HepG2 (cell line): ENCODE data around the gene RASGRP1. TPM values are rescaled to one million over a fixed set of nuclear protein-coding genes. Genes with fewer than 3 reads are reported as not detected.

Experiments used
- ATAC-seq: fragments of 200-7000 bp; cut with Tn5 transposase; 3 replicates; pipeline ENCODE4 v1.9.1; 2020; ENCODE audit warnings: mild to moderate bottlenecking, moderate library complexity
- BruUV-seq: library from RNA; stranded (reverse); fragments of 400-500 nt; replicated peaks from 2 replicates; lab custom pipeline; 2021; lab: Mats Ljungman, UMichigan
- CTCF ChIA-PET: fragments of 300-600 bp; formaldehyde crosslinking; extraction: SDS; loops from one replicate; lab custom pipeline; 2021; ENCODE audit warnings: low total read pairs, inconsistent platforms, low intra/inter-chr PET ratio; lab: Yijun Ruan, JAX
- POLR2A ChIA-PET: fragments of 350-600 bp; sonication (Branson Sonifier 250); formaldehyde crosslinking; loops from one replicate; lab custom pipeline; 2020; ENCODE audit warnings: antibody characterized with exemption, inconsistent platforms; lab: Yijun Ruan, JAX
- DNase-seq: peaks from one replicate; pipeline ENCODE4 v3.0.0-alpha.2; 2015; ENCODE audit warnings: low spot score
- FAIRE-seq: peaks from 3 replicates; lab custom pipeline; 2011; peaks lifted over from hg19 to GRCh38; lab: Jason Lieb, UNC
- H2AFZ ChIP-seq: one replicate; pipeline ENCODE4 v1.6.1; 2011; ENCODE audit warnings: low read length, inconsistent platforms
- H3K27ac ChIP-seq: fragments of 300-600 bp; 3 replicates; pipeline ENCODE4 v1.8.0; 2011; ENCODE audit warnings: mixed run types, mild to moderate bottlenecking, mixed read lengths, low read length, inconsistent platforms; ENCODE audit not compliant: insufficient read depth; ENCODE audit errors: extremely low read length
- H3K27me3 ChIP-seq, 2 experiments: fragments of 200-600 bp in 1 of 2; 2 replicates in 1 of 2; 3 replicates in 1 of 2; pipeline versions ENCODE4 v1.6.0 to v1.8.0; 2011; ENCODE audit warnings: low read length in 2 of 2, mild to moderate bottlenecking in 2 of 2, moderate library complexity in 2 of 2, inconsistent platforms in 1 of 2; ENCODE audit not compliant: insufficient read depth in 2 of 2, control insufficient read depth in 1 of 2
- H3K36me3 ChIP-seq, 2 experiments: fragments of 200-600 bp in 1 of 2; replicated peaks in 1 of 2; 2 replicates in 1 of 2; 3 replicates in 1 of 2; pipeline versions ENCODE4 v1.5.1 to v1.8.0; 2011; ENCODE audit warnings: low read length in 2 of 2, inconsistent platforms in 1 of 2; ENCODE audit not compliant: insufficient read depth in 2 of 2, control insufficient read depth in 1 of 2
- H3K4me1 ChIP-seq: 2 replicates; pipeline ENCODE4 v1.5.1; 2012; ENCODE audit warnings: low read length, inconsistent platforms; ENCODE audit not compliant: insufficient read depth
- H3K4me2 ChIP-seq: 2 replicates; pipeline ENCODE4 v1.6.0; 2011; ENCODE audit warnings: low read depth, low read length, inconsistent platforms
- H3K4me3 ChIP-seq, 3 experiments: fragments of 200-600 bp in 1 of 3; sonication (generic), shearing (Covaris generic) in 1 of 3; replicated peaks in 1 of 3; 2 replicates each; pipeline ENCODE4 v1.5.1; 2011 to 2016; ENCODE audit warnings: low read length in 3 of 3, inconsistent platforms in 2 of 3, low read depth in 2 of 3, mild to moderate bottlenecking in 2 of 3, control low read depth in 1 of 3, mixed read lengths in 1 of 3; ENCODE audit not compliant: insufficient read depth in 1 of 3
- H3K79me2 ChIP-seq: one replicate; pipeline ENCODE4 v1.6.1; 2011; ENCODE audit warnings: low read length, inconsistent platforms; ENCODE audit not compliant: insufficient read depth
- H3K9ac ChIP-seq: 2 replicates; pipeline ENCODE4 v1.6.0; 2011; ENCODE audit warnings: mild to moderate bottlenecking, low read depth, low read length, inconsistent platforms; ENCODE audit not compliant: insufficient read depth
- H3K9me3 ChIP-seq: 2 replicates; pipeline ENCODE4 v1.5.1; 2012; ENCODE audit warnings: mild to moderate bottlenecking, low read length
- H4K20me1 ChIP-seq: 2 replicates; pipeline ENCODE4 v1.6.0; 2011; ENCODE audit warnings: inconsistent platforms, mild to moderate bottlenecking, low read length, moderate library complexity; ENCODE audit not compliant: insufficient read depth
- CC2D1A ChIP-seq: sonication (generic); formaldehyde crosslinking; IDR thresholded peaks from 2 replicates; pipeline ENCODE4 v1.8.1; 2023; ENCODE audit warnings: mild to moderate bottlenecking, missing genetic modification reagents
- CEBPB ChIP-seq: IDR thresholded peaks from 2 replicates; pipeline ENCODE4 v1.6.1; 2011; ENCODE audit warnings: low read depth, low read length, improper control_type of control experiment, borderline replicate concordance
- DMAP1 ChIP-seq: IDR thresholded peaks from 2 replicates; pipeline ENCODE4 v1.6.1; 2016
- EZH2 ChIP-seq: conservative IDR thresholded peaks from 2 replicates; pipeline ENCODE4 v1.6.1; 2012; ENCODE audit warnings: mild to moderate bottlenecking, low read depth, low read length, moderate library complexity
- ISL2 ChIP-seq: sonication (generic); formaldehyde crosslinking; IDR thresholded peaks from 2 replicates; pipeline ENCODE4 v1.5.0; 2020; ENCODE audit warnings: missing genetic modification reagents
- MIXL1 ChIP-seq: IDR thresholded peaks from 2 replicates; pipeline ENCODE4 v1.6.1; 2016
- MZF1 ChIP-seq: sonication (generic); formaldehyde crosslinking; IDR thresholded peaks from 2 replicates; pipeline ENCODE4 v1.8.1; 2023; ENCODE audit warnings: mild to moderate bottlenecking, missing genetic modification reagents, borderline replicate concordance
- POLR2A ChIP-seq, 2 experiments: IDR thresholded peaks; 2 replicates each; pipeline ENCODE4 v1.6.1; 2011; ENCODE audit warnings: low read depth in 2 of 2, low read length in 2 of 2, mild to moderate bottlenecking in 1 of 2, moderate library complexity in 1 of 2; ENCODE audit not compliant: insufficient read depth in 1 of 2
- REL ChIP-seq: sonication (generic); formaldehyde crosslinking; conservative IDR thresholded peaks from 2 replicates; pipeline ENCODE4 v1.8.0; 2022; ENCODE audit warnings: mild to moderate bottlenecking, missing genetic modification reagents, moderate library complexity
- RNF2 ChIP-seq: fragments of 450-650 bp; conservative IDR thresholded peaks from 2 replicates; pipeline ENCODE4 v1.6.1; 2016; ENCODE audit warnings: low read depth
- SALL1 ChIP-seq: sonication (generic); formaldehyde crosslinking; IDR thresholded peaks from 2 replicates; pipeline ENCODE4 v1.8.0; 2022; ENCODE audit warnings: mild to moderate bottlenecking, missing genetic modification reagents
- ZNF34 ChIP-seq: sonication (generic); formaldehyde crosslinking; IDR thresholded peaks from 2 replicates; pipeline ENCODE4 v1.4.0; 2020; ENCODE audit warnings: mild to moderate bottlenecking, missing genetic modification reagents, borderline replicate concordance
- ZNF446 ChIP-seq: sonication (generic); formaldehyde crosslinking; IDR thresholded peaks from 2 replicates; pipeline ENCODE4 v1.5.0; 2020; ENCODE audit warnings: mild to moderate bottlenecking, missing genetic modification reagents
- ZNF563 ChIP-seq: sonication (generic); formaldehyde crosslinking; IDR thresholded peaks from 2 replicates; pipeline ENCODE4 v1.8.0; 2022; ENCODE audit warnings: mild to moderate bottlenecking, moderate library complexity, missing genetic modification reagents
- ZNF577 ChIP-seq: sonication (generic); formaldehyde crosslinking; IDR thresholded peaks from 2 replicates; pipeline ENCODE4 v1.4.0; 2020; ENCODE audit warnings: mild to moderate bottlenecking, low read depth, missing genetic modification reagents, borderline replicate concordance
- ZNF777 ChIP-seq: sonication (generic); formaldehyde crosslinking; IDR thresholded peaks from 2 replicates; pipeline ENCODE4 v1.4.0; 2020; ENCODE audit warnings: missing genetic modification reagents
- ZNF784 ChIP-seq: sonication (generic); formaldehyde crosslinking; IDR thresholded peaks from 2 replicates; pipeline ENCODE4 v1.5.1; 2020; ENCODE audit warnings: missing genetic modification reagents, mild to moderate bottlenecking, borderline replicate concordance
- ZNF788 ChIP-seq: sonication (generic); formaldehyde crosslinking; IDR thresholded peaks from 2 replicates; pipeline ENCODE4 v1.5.0; 2020; ENCODE audit warnings: mild to moderate bottlenecking, missing genetic modification reagents, borderline replicate concordance
- ZNF839 ChIP-seq: sonication (generic); formaldehyde crosslinking; IDR thresholded peaks from 2 replicates; pipeline ENCODE4 v1.4.0; 2020; ENCODE audit warnings: missing genetic modification reagents, mild to moderate bottlenecking, borderline replicate concordance
- ZSCAN25 ChIP-seq: sonication (generic); formaldehyde crosslinking; IDR thresholded peaks from 2 replicates; pipeline ENCODE4 v1.8.0; 2022; ENCODE audit warnings: mild to moderate bottlenecking, missing genetic modification reagents
- WGBS: methylation state at CpG from one replicate; pipeline ENCODE4 v1.1.6; 2017; ENCODE audit warnings: low lambda C conversion rate; 5-methylcytosine and 5-hydroxymethylcytosine counted together
- in situ Hi-C: cut with HindIII; loops from 2 replicates; pipeline ENCODE4 v1.10.0; 2017; ENCODE audit warnings: low pct_unique_long_range_greater_than_20kb; ENCODE audit not compliant: extremely low pct_ligation_motif_present
- intact Hi-C: fragments of 100-400 bp; cut with micrococcal nuclease; formaldehyde crosslinking; loops from one replicate; pipeline ENCODE4 v1.10.0; 2022; ENCODE audit not compliant: unreplicated experiment
- polyA plus RNA-seq, 8 experiments: library from polyadenylated mRNA; depleted of rRNA in 3 of 8; stranded (reverse) in 7 of 8; unstranded in 1 of 8; fragments of >200 nt; fragmentation: Illumina TruSeq in 4 of 8; extraction: Trizol in 4 of 8; gene quantifications; 2 replicates each; pipeline versions ENCODE4 v1.2.1 to v1.2.3, GENCODE V29; 2011 to 2016; ENCODE audit warnings: low read depth in 4 of 8, missing spikeins in 1 of 8, mixed read lengths in 1 of 8; ENCODE audit not compliant: insufficient read depth in 1 of 8
- total RNA-seq, 5 experiments: library from RNA; depleted of rRNA; stranded (reverse); fragments of >200 nt; fragmentation: Illumina TruSeq; extraction: Trizol; gene quantifications; 2 replicates each; pipeline ENCODE4 v1.2.3, GENCODE V29; 2016; ENCODE audit warnings: low read depth in 1 of 5

The RASGRP1 gene
- total and polyA plus RNA-seq, 2 of the 13 experiments (the other 11 are each of a cell fraction or from before 2014, with no cell fraction given), result 0.07 TPM; not detected in 1

DNA sequence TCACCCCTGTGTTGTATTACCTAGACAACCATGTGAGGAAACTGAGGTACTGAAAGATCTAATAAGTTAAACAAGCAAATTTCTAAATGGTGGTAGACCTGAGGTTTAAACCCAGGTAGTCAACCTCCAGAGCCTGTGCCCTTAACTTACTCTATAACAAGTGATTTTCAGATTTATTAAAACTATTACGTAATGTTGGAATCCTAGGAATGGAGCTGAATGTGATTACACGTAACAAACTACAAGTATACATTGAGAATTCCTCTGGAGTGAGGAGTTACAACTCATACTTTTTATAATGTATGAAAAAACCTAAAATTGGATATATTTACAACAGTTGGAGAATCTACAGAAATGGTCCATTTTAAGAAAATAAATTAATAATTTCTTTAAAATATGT is 92.6 kb downstream of the RASGRP1 start:
- Histone ChIP-seq H3K36me3 (peaks cover 5 to 18% of the 10 kb centered on the region in 2 experiments), H3K27ac (no peak overlapping the region), H3K27me3 (no peaks in the 10 kb centered on the region), H3K4me1 (no peaks in the 10 kb centered on the region), H3K9ac (no peak overlapping the region), H2AFZ (no peak overlapping the region), H3K4me3 (no peak overlapping the region), H3K4me2 (no peak overlapping the region), H3K9me3 (no peaks in the 10 kb centered on the region), H3K79me2 (no peaks in the 10 kb centered on the region), H4K20me1 (no peaks in the 10 kb centered on the region; the same call in 1 of the 2 replicates)
- no peak for FAIRE-seq
- no peak for DNase-seq
- intact Hi-C loops (loop anchor here (10.0 kb wide), 1 partner anchor 93 kb away; the partner anchor contains the start of gene RASGRP1), in situ Hi-C loops (loop anchor here (10.0 kb wide), 1 partner anchor 213 kb away; no protein-coding TSS in a partner anchor)
- no peak for ATAC-seq
- ChIA-PET CTCF (no interaction called here), POLR2A (interaction anchor here (1.3 kb wide), 1 partner anchor 18 kb away, joined by 4 read pairs; the partner anchor contains the start of gene FAM98B)
- TF ChIP-seq CEBPB (peak; percentile 74), ZNF446 (CRISPR knock-in tag) (no peak)
- BruUV-seq, result no TSS peak
- 100% methylated on average over 2 of the region's 2 CpGs for WGBS

- no peak overlapping the region for H2AFZ ChIP-seq
- H3K9ac ChIP-seq, result no peak overlapping the region
- H3K27me3 ChIP-seq, result no peaks in the 10 kb centered on the region; a peak in 1 of 5 replicates
- no peaks in the 10 kb centered on the region for H3K9me3 ChIP-seq
- ATAC-seq (no peak), FAIRE-seq (no peak), DNase-seq (no peak)
- H4K20me1 ChIP-seq, result no peaks in the 10 kb centered on the region; the same call in 1 of the 2 replicates
- intact Hi-C loops (loop anchor here (10.0 kb wide), 1 partner anchor 94 kb away; the partner anchor contains the start of gene RASGRP1), in situ Hi-C loops (loop anchor here (10.0 kb wide), 1 partner anchor 214 kb away; no protein-coding TSS in a partner anchor)
- no peak overlapping the region for H3K27ac ChIP-seq
- CTCF ChIA-PET, result no interaction called here
- no peaks in the 10 kb centered on the region for H3K4me1 ChIP-seq
- POLR2A ChIA-PET, result no interaction called here
- no peak for TF ChIP-seq REL (CRISPR knock-in tag)
- no peak for TF ChIP-seq ZNF839 (CRISPR knock-in tag)
- TF ChIP-seq ISL2, result no peak
- no peak for TF ChIP-seq ZSCAN25
- no peak for TF ChIP-seq CC2D1A
- no peak for TF ChIP-seq DMAP1 (CRISPR knock-in tag)
- no peak for TF ChIP-seq ZNF34 (CRISPR knock-in tag)
- TF ChIP-seq RNF2, result no peak
- TF ChIP-seq MZF1 (CRISPR knock-in tag), result no peak
- no peak for TF ChIP-seq ZNF788 (CRISPR knock-in tag)
- no peak for TF ChIP-seq MIXL1 (CRISPR knock-in tag)
- no peak for TF ChIP-seq ZNF784 (CRISPR knock-in tag)
- no peak for TF ChIP-seq ZNF777
- no peak for TF ChIP-seq EZH2
- TF ChIP-seq SALL1 (CRISPR knock-in tag), result no peak
- TF ChIP-seq ZNF563 (CRISPR knock-in tag), result no peak
- TF ChIP-seq POLR2A (IDR thresholded peaks at IDR 0.05; ENCODE audit: insufficient read depth in 1 of 2, low read depth in 2 of 2, low read length in 2 of 2), result no peak
- no peak for TF ChIP-seq ZNF577 (CRISPR knock-in tag)
- H3K4me2 ChIP-seq, result no peak overlapping the region
- WGBS, result 88% methylated on average over 1 of the region's 1 CpG
- H3K36me3 ChIP-seq, result peaks cover 5 to 13% of the 10 kb centered on the region in 2 experiments
- no peaks in the 10 kb centered on the region for H3K79me2 ChIP-seq
- no peak overlapping the region for H3K4me3 ChIP-seq
- BruUV-seq, result no TSS peak
Observed at GRCh38 chr15:38470816-38471215, 93.8 kb downstream of the RASGRP1 start.
